Upper lobe of right lung (tissue), 1 donor: ENCODE measurements around the gene TMEM126B. TPM values are rescaled to one million over a fixed set of nuclear protein-coding genes. Genes with fewer than 3 reads are reported as not detected.
"Not testable (repeated sequence)": the region's sequence is repeated elsewhere in the genome, so short reads cannot be mapped to it uniquely, and the experiment has no call there.

Source experiments
- ATAC-seq: fragments of 200-7000 bp; cut with Tn5 transposase; one replicate; pipeline ENCODE4 v1.9.1; 2020; ENCODE audit warnings: mild to moderate bottlenecking, moderate library complexity
- DNase-seq: peaks from one replicate; pipeline ENCODE4 v3.0.0-alpha.2; 2020
- H3K27ac ChIP-seq: fragments of 200-600 bp; one replicate; pipeline ENCODE4 v1.8.0; 2022
- H3K27me3 ChIP-seq: fragments of 200-600 bp; one replicate; pipeline ENCODE4 v1.8.0; 2022; ENCODE audit warnings: mild to moderate bottlenecking
- H3K36me3 ChIP-seq: fragments of 200-600 bp; one replicate; pipeline ENCODE4 v1.8.0; 2022
- H3K4me1 ChIP-seq: fragments of 200-600 bp; one replicate; pipeline ENCODE4 v1.8.0; 2022
- H3K4me3 ChIP-seq: fragments of 200-600 bp; one replicate; pipeline ENCODE4 v1.8.0; 2022; ENCODE audit warnings: mild to moderate bottlenecking
- H3K9me3 ChIP-seq: fragments of 200-600 bp; one replicate; pipeline ENCODE4 v1.8.0; 2022
- intact Hi-C: fragments of 100-400 bp; cut with DNase I; formaldehyde crosslinking; loops from one replicate; pipeline ENCODE4 v1.11.0; 2022
- total RNA-seq: library from RNA; stranded (reverse); fragmentation: NEBNext Ultra II Directional; extraction: Animal tissue kit (Norgen Biotek cat#: 25700); gene quantifications from one replicate; pipeline ENCODE4 v1.2.1, GENCODE V29; 2021
- TF ChIP-seq, protein P1 (sequence below): fragments of 200-600 bp; IDR thresholded peaks from one replicate; pipeline ENCODE4 v1.8.0; 2022; ENCODE audit warnings: antibody characterized with exemption
- donor health status: DM: no; HTN: yes; CAD: no; lungs with severe emphysema.

The TMEM126B gene
- total RNA-seq, 1 donor from 2014 or later: 45.2 TPM

DNA sequence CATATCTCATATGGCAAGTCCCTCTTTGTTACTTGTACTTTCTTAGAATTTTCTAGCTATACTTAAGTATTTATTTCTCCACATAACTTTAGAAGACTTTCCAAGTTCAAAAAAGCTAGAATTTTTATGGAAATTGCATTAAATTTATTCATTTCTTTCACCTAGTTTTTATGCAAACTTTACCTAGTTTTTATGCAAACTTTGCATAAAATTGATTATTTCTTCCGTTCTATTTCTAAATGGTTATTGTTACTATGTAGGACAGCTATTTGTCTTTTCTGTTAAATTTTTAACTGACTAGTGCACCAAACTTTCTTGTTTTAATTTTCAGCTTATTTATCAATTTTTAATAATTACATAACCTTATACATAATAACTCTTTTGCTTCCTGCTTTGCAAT, 39.8 kb downstream of the TMEM126B start:
- DNase-seq: no peak
- H3K27me3 ChIP-seq: no peaks in the 10 kb centered on the region
- H3K4me3 ChIP-seq: no peak overlapping the region
- intact Hi-C loops: no loop called here
- no peaks in the 10 kb centered on the region for H3K9me3 ChIP-seq
- H3K27ac ChIP-seq: no peak overlapping the region
- TF ChIP-seq, protein P1, sequence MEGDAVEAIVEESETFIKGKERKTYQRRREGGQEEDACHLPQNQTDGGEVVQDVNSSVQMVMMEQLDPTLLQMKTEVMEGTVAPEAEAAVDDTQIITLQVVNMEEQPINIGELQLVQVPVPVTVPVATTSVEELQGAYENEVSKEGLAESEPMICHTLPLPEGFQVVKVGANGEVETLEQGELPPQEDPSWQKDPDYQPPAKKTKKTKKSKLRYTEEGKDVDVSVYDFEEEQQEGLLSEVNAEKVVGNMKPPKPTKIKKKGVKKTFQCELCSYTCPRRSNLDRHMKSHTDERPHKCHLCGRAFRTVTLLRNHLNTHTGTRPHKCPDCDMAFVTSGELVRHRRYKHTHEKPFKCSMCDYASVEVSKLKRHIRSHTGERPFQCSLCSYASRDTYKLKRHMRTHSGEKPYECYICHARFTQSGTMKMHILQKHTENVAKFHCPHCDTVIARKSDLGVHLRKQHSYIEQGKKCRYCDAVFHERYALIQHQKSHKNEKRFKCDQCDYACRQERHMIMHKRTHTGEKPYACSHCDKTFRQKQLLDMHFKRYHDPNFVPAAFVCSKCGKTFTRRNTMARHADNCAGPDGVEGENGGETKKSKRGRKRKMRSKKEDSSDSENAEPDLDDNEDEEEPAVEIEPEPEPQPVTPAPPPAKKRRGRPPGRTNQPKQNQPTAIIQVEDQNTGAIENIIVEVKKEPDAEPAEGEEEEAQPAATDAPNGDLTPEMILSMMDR: no peak
- no peak for ATAC-seq
- no peaks in the 10 kb centered on the region for H3K4me1 ChIP-seq
- H3K36me3 ChIP-seq: no peaks in the 10 kb centered on the region

DNA sequence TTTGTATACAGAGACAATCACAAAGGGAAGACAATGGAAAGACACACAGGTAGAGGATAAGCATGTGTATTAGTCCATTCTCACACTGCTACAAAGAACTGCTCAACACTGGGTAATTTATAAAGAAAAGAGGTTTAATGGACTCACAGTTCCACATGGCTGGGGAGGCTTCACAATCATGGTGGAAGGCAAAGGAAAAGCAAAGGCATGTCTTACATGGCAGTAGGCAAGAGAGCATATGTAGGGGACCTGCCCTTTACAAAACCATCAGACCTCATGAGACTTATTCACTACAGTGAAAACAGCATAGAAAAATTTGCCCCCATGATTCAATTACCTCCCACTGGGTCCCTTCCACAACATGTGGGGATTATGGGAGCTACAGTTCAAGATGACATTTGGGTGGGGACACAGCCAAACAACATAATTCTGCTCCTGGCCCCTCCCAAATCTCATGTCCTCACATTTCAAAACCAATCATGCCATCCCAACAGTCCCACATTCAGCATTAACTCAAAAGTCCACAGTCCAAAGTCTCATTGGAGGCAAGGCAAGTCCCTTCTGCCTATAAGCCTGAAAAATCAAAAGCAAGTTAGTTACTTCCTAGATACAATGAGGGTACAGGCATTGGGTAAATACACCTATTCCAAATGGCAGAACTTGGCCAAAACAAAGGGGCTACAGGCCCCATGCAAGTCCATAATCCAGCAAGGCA, 42.7 kb downstream of the TMEM126B start:
- DNase-seq, H3K27me3 ChIP-seq, intact Hi-C loops, H3K9me3 ChIP-seq, H3K4me3 ChIP-seq, ATAC-seq, H3K27ac ChIP-seq, H3K4me1 ChIP-seq, H3K36me3 ChIP-seq: not testable (repeated sequence)

DNA sequence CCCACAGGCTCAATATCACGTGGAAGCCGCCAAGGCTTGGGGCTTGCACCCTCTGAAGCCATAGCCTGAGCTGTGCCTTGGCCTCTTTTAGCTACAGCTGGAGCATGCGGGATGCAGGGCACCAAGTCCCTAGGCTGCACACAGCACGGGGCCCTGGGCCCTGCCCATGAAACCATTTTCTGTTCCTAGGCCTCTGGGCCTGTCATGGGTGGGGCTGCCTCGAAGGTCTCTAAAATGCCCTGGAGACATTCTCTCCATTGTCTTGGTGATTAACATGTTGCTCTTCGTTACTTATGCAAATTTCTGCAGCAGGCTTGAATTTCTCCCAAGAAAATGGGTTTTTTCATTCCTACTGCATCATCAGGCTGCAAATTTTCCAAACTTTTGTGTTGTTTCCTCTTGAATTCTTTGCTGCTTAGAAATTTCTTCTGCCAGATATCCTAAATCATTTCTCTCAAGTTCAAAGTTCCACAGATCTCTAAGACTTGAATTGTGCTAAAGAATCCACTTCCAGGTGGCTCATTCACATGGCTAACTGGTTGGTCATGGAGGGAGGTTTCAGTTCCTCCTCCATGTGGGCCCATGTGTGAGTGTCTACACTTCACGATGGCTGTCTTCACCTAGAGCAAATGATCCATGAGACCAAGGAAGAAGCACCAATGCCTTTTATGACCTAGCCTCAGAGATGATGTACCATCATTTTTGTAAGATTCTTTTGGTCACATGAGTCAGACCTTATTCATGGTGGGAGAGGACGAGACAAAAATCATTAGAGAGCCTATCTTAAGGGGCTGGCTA, 43.9 kb downstream of the TMEM126B start:
- TF ChIP-seq, protein P1: no peak
- Histone ChIP-seq H3K27ac (no peak overlapping the region), H3K36me3 (no peaks in the 10 kb centered on the region), H3K4me1 (no peaks in the 10 kb centered on the region), H3K9me3 (no peaks in the 10 kb centered on the region), H3K4me3 (no peak overlapping the region), H3K27me3 (no peaks in the 10 kb centered on the region)
- DNase-seq (no peak), ATAC-seq (no peak)
- intact Hi-C loops: no loop called here

DNA sequence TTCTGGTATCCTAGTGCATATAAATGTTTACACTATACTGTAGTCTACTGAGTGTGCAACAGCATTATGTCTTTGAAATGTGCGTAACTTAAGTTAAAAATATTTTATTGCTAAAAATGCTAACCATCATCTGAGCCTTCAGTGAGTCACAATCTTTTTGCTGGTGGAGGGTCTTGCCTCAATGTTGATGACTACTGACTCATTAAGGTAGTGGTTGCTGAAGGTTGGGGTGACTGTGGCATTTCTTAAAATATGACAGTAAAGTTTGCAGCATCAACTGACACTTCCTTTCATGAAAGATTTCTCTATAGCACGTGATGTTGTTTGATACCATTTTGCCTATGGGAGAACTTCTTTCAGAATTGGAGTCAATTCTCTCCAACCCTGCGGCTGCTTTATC, 45.0 kb downstream of the TMEM126B start:
- TF ChIP-seq, protein P1: no peak
- intact Hi-C loops: no loop called here
- Histone ChIP-seq H3K27me3 (no peaks in the 10 kb centered on the region), H3K9me3 (no peaks in the 10 kb centered on the region), H3K4me3 (no peak overlapping the region), H3K27ac (no peak overlapping the region), H3K4me1 (no peaks in the 10 kb centered on the region), H3K36me3 (no peaks in the 10 kb centered on the region)
- DNase-seq: no peak
- ATAC-seq: no peak

- TF ChIP-seq, protein P1: no peak
- ATAC-seq (no peak), DNase-seq (no peak)
- Histone ChIP-seq H3K27ac (no peak overlapping the region), H3K9me3 (no peaks in the 10 kb centered on the region), H3K4me3 (no peak overlapping the region), H3K27me3 (no peaks in the 10 kb centered on the region), H3K36me3 (no peaks in the 10 kb centered on the region), H3K4me1 (peaks cover 13% of the 10 kb centered on the region)
- intact Hi-C loops: no loop called here
These were observed 51.2 kb downstream of the TMEM126B start for GRCh38 chr11:85679576-85679975.

GRCh38 chr11:85680897-85681296, 52.5 kb downstream of the TMEM126B start:
- no peak for ATAC-seq
- H3K4me3 ChIP-seq: no peak overlapping the region
- H3K27me3 ChIP-seq: no peaks in the 10 kb centered on the region
- no peak for DNase-seq
- H3K9me3 ChIP-seq: no peaks in the 10 kb centered on the region
- no peaks in the 10 kb centered on the region for H3K36me3 ChIP-seq
- TF ChIP-seq, protein P1: no peak
- peaks cover 13% of the 10 kb centered on the region for H3K4me1 ChIP-seq
- intact Hi-C loops: no loop called here
- no peak overlapping the region for H3K27ac ChIP-seq
